IPS-18a (cell line): ENCODE data around the gene PRKAR1B.

Experiments
- H3K27ac ChIP-seq: one replicate; pipeline ENCODE4 v1.5.1; 2013; ENCODE audit warnings: low read length
- H3K27me3 ChIP-seq: one replicate; pipeline ENCODE4 v1.6.1; 2013; ENCODE audit warnings: mild to moderate bottlenecking, low read length; ENCODE audit not compliant: control insufficient read depth, insufficient read depth
- H3K36me3 ChIP-seq: one replicate; pipeline ENCODE4 v1.6.1; 2013; ENCODE audit warnings: low read depth, low read length; ENCODE audit not compliant: control insufficient read depth
- H3K4me1 ChIP-seq: one replicate; pipeline ENCODE4 v1.6.1; 2013; ENCODE audit warnings: low read depth, low read length; ENCODE audit not compliant: control insufficient read depth
- H3K4me3 ChIP-seq: one replicate; pipeline ENCODE4 v1.5.1; 2013; ENCODE audit warnings: low read length
- H3K9ac ChIP-seq: one replicate; pipeline ENCODE4 v1.6.1; 2013; ENCODE audit warnings: mild to moderate bottlenecking, low read length, moderate library complexity
- H3K9me3 ChIP-seq: one replicate; pipeline ENCODE4 v1.6.1; 2013; ENCODE audit warnings: low read depth, low read length; ENCODE audit not compliant: control insufficient read depth

Gene PRKAR1B

DNA sequence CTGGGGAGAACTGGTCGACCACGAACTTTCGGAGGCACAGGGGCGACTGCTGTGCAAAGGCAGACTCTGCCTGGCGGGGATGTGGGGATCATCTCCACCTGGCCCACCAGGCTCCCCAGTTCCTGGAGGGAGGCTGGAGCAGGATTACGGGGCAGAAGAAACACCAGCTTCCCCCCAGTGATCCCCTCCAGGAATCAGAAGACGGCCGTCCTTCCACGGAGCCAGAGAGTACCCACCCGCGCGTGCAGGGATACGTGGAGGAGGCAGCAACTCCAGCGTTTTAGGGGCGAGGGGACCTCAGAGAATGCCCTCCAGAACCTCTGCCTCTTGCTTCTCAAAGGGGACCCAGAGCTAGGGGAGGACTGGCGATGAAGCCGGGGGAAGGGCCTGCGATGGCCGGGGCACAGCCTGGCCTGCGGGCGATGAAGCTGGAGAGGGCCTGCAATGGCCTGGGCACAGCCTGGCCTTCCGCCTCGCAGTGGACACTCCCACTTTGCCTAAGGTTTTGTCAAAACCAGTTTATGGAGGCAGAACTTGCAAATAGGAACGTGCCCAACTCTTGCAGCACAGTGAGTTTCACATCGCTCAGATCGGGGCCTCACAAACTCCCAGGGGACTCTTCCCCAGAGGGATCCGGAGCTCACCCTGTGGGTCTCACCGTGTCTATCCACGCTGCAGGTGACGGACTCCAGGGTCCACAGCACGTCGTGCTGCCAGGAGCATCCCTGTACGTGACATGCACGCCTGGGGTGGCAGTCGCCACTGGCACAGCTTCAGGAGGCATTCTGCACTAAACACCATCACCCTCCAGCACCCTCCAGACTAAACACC lies 129.5 kb downstream of the PRKAR1B start:
- no peak overlapping the region for H3K9ac ChIP-seq
- no peaks in the 10 kb centered on the region for H3K27me3 ChIP-seq
- no peaks in the 10 kb centered on the region for H3K36me3 ChIP-seq
- H3K9me3 ChIP-seq: no peaks in the 10 kb centered on the region
- no peak overlapping the region for H3K4me3 ChIP-seq
- no peak overlapping the region for H3K27ac ChIP-seq
- no peaks in the 10 kb centered on the region for H3K4me1 ChIP-seq

- no peaks in the 10 kb centered on the region for H3K4me1 ChIP-seq
- H3K4me3 ChIP-seq: no peak overlapping the region
- no peaks in the 10 kb centered on the region for H3K9me3 ChIP-seq
- H3K9ac ChIP-seq: no peak overlapping the region
- no peaks in the 10 kb centered on the region for H3K27me3 ChIP-seq
- H3K36me3 ChIP-seq: no peaks in the 10 kb centered on the region
- H3K27ac ChIP-seq: no peak overlapping the region
Observed at GRCh38 chr7:596819-597182, 130.3 kb downstream of the PRKAR1B start.

DNA sequence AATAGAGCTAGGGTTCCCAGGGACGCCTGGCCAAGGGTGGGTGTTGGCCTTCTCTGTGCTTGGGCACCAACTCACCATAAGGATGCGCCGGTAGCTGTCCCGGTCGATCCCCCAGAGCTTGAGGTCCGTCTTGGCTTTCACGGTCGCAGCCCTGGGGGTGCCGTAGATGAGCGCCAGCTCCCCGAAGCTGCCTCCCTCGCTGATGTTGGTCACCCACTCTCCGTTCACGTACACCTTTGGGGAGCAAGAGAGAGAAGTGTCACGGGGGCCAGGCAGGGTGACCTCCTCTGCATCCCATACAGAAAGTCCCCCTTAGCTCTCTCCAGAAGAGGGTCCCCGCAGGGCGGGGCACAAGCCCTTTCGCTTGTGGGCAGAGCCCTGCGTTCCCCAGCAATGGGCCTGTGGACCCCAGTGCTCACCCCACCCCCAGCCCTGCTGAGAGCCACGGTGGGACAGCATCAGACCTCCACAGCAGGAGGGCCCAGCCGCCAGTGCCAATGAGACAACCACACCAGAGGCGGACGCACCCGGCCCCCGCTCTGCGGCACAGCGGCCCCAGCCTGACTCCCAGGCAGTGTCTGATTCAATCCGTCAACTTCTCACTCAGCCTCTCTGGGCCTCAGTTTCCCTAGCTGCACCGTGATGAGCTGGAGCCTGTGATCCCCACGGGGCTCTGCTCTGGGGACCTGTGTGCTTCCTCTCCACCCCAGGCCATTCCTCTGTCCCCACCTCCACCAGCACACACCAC lies 130.8 kb downstream of the PRKAR1B start:
- H3K36me3 ChIP-seq: no peaks in the 10 kb centered on the region
- no peaks in the 10 kb centered on the region for H3K4me1 ChIP-seq

DNA sequence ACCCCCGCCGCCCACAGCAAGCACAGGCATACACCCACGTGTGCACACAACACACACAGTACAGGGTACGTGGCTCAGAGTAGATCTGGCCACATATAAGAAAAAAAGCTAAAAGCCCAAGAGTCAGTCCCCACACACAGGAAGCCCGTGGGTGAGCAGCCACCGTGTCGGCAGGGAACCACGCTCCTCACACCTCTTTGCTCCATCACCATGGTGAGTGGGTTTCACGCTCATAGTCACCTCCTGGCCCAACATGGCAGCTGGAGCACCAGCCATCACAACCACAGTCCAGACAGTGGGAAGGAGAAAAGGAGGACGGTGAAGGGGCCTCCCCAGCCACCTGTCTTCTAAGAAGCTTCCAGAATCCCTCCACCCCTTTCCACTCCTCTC lies 131.5 kb downstream of the PRKAR1B start:
- Histone ChIP-seq H3K36me3 (no peaks in the 10 kb centered on the region), H3K9me3 (no peaks in the 10 kb centered on the region), H3K27ac (no peak overlapping the region), H3K27me3 (no peaks in the 10 kb centered on the region), H3K9ac (no peak overlapping the region), H3K4me3 (no peak overlapping the region), H3K4me1 (no peaks in the 10 kb centered on the region)

More for the DNA sequence above, 130.8 kb downstream of the PRKAR1B start:
- Histone ChIP-seq H3K9ac (no peak overlapping the region), H3K4me3 (no peak overlapping the region), H3K27me3 (no peaks in the 10 kb centered on the region), H3K27ac (no peak overlapping the region), H3K9me3 (no peaks in the 10 kb centered on the region)

DNA sequence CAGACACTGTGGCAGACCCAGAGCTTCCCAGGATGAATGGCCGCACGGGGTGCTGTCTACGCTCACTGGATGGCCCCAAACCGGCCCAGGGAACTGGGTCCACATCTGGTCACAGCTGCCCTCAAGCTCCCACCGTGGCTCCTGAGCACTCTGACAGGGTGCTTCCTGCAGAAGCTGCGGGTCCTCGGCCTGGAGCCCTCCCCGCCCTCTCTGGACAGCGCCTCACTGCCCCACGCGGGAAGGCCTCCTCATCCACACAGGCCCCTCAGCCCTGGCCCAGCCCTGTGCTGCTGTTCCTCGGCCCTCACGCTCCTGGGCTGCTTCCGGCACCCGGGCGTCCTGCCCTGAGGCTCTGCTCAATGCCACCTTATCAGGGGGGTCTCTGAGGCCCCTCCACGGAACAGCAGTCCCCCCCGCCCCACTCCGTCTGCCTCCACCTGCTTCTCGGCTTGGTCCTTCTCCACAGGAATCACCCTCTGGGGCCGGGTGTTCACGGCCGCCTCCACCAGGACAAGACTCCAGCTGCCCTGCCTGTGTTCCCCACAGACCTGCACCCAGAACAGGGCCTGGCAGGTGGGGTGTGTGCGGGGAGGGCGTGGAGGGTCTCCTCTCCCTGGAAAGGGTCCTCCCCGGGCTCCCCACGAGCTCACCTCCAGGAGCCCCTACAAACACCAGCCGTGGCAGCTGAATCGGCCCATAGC lies 132.0 kb downstream of the PRKAR1B start:
- Histone ChIP-seq H3K9ac (no peak overlapping the region), H3K27ac (no peak overlapping the region), H3K9me3 (no peaks in the 10 kb centered on the region), H3K27me3 (no peaks in the 10 kb centered on the region), H3K4me3 (no peak overlapping the region), H3K36me3 (no peaks in the 10 kb centered on the region), H3K4me1 (no peaks in the 10 kb centered on the region)

GRCh38 chr7:594212-594913 lies 132.7 kb downstream of the PRKAR1B start:
- Histone ChIP-seq H3K36me3 (no peaks in the 10 kb centered on the region), H3K4me1 (no peaks in the 10 kb centered on the region), H3K9ac (no peak overlapping the region), H3K9me3 (no peaks in the 10 kb centered on the region), H3K4me3 (no peak overlapping the region), H3K27ac (no peak overlapping the region), H3K27me3 (no peaks in the 10 kb centered on the region)

- no peak overlapping the region for H3K4me3 ChIP-seq
- no peak overlapping the region for H3K27ac ChIP-seq
- peaks cover 4% of the 10 kb centered on the region for H3K36me3 ChIP-seq
- no peak overlapping the region for H3K9ac ChIP-seq
- H3K9me3 ChIP-seq: no peaks in the 10 kb centered on the region
- H3K4me1 ChIP-seq: no peaks in the 10 kb centered on the region
- H3K27me3 ChIP-seq: no peaks in the 10 kb centered on the region
Observed at GRCh38 chr7:593324-594115, 133.6 kb downstream of the PRKAR1B start.

DNA sequence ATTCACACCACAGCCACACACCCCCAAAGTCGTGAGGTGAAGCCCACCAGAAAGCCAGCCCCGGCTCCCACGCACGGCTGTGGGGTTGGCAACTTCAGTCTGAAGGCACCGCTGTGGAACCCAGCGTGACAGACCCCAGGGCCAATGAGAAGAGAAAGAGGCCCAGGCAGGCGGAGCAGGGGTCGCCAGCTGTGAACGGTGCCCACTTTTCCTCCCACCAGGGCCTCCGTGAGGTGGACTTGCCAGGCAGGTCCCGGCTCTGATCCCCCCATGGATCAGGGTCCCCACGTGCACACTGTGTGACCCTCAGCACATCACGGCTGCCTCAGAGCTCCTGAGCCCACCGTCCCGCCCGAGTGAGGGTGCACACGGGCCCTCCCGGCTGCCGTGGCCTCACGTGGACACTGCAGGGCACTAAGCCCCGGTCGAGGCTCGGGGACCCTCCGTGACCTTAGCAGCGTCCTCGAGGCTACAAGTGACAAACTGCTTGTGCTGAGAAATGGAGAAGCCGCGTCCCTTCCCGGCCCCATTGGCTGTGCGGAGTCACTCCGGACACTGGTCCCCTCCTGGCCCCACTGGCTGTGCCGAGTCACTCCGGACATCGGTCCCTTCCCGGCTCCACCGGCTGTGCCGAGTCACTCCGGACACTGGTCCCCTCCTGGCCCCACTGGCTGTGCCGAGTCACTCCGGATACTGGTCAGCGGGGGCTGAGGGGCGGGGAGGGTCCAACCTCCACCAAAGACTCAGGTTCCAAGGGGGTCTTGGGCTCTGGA lies 135.0 kb downstream of the PRKAR1B start:
- H3K9ac ChIP-seq: no peak overlapping the region
- peaks cover 7% of the 10 kb centered on the region for H3K36me3 ChIP-seq
- no peaks in the 10 kb centered on the region for H3K27me3 ChIP-seq
- no peak overlapping the region for H3K27ac ChIP-seq
- H3K4me1 ChIP-seq: no peaks in the 10 kb centered on the region
- H3K4me3 ChIP-seq: no peak overlapping the region
- no peaks in the 10 kb centered on the region for H3K9me3 ChIP-seq

GRCh38 chr7:590731-591551 lies 136.1 kb downstream of the PRKAR1B start:
- Histone ChIP-seq H3K27ac (no peak overlapping the region), H3K4me1 (no peaks in the 10 kb centered on the region), H3K36me3 (peaks cover 7% of the 10 kb centered on the region), H3K9ac (no peak overlapping the region), H3K4me3 (no peak overlapping the region), H3K27me3 (no peaks in the 10 kb centered on the region), H3K9me3 (no peaks in the 10 kb centered on the region)
